HG03469 (cell line): ENCODE results near the gene KRTCAP2.

ENCODE experiments used
- ATAC-seq: cut with Tn5 transposase; IDR thresholded peaks from one replicate; pipeline ENCODE4 v1.9.1; 2021; ENCODE audit warnings: mild to moderate bottlenecking, moderate library complexity, moderate number of reproducible peaks; ENCODE audit not compliant: unreplicated experiment

KRTCAP2 gene

GRCh38 chr1:155184835-155185782, 12.0 kb upstream of the KRTCAP2 start:
- no peak for ATAC-seq

- ATAC-seq: no peak
Measured at GRCh38 chr1:155184351-155184811, 11.3 kb upstream of the KRTCAP2 start.

- ATAC-seq: no peak
Measured at GRCh38 chr1:155183775-155184221, 10.7 kb upstream of the KRTCAP2 start.

- no peak for ATAC-seq
Measured at GRCh38 chr1:155182052-155182550, 9.0 kb upstream of the KRTCAP2 start.

GRCh38 chr1:155181371-155182051, 8.4 kb upstream of the KRTCAP2 start:
- no peak for ATAC-seq

- no peak for ATAC-seq
Measured at GRCh38 chr1:155179112-155180031, 6.3 kb upstream of the KRTCAP2 start.

GRCh38 chr1:155178441-155179111, 5.5 kb upstream of the KRTCAP2 start:
- ATAC-seq: no peak

- ATAC-seq: no peak
Measured at GRCh38 chr1:155177918-155178281, 4.8 kb upstream of the KRTCAP2 start.

GRCh38 chr1:155177192-155177917, 4.3 kb upstream of the KRTCAP2 start:
- ATAC-seq: no peak

- ATAC-seq: no peak
Measured at GRCh38 chr1:155176544-155177071, 3.5 kb upstream of the KRTCAP2 start.

- ATAC-seq: no peak
Measured at GRCh38 chr1:155175927-155176371, 2.8 kb upstream of the KRTCAP2 start.

GRCh38 chr1:155175281-155175926, 2.3 kb upstream of the KRTCAP2 start:
- no peak for ATAC-seq

GRCh38 chr1:155174324-155175280, 1.5 kb upstream of the KRTCAP2 start:
- no peak for ATAC-seq

GRCh38 chr1:155173478-155174323, 597 bp upstream of the KRTCAP2 start, which contains the start of gene TRIM46:
TSS of gene TRIM46 (plus strand) at chr1:155173849. CDS start at chr1:155173967, 118 bp downstream.
- no peak for ATAC-seq

GRCh38 chr1:155171836-155172731, 1.0 kb downstream of the KRTCAP2 start:
- ATAC-seq: no peak
